Stimulated activated naive CD8-positive, alpha-beta T cell treated with anti-CD3 and anti-CD28 coated beads, Interleukin-15, amount 100 ng/mL, for 72 hours (primary cell): Measurements from ENCODE around the gene CCAR1.
"Not testable (repeated sequence)": the region's sequence is repeated elsewhere in the genome, so short reads cannot be mapped to it uniquely, and the experiment has no call there.

Source experiments
- ATAC-seq: fragments of 150-1000 bp; cut with Tn5 transposase; 2 replicates; pipeline ENCODE4 v1.10.0; 2021; ENCODE audit warnings: mild to moderate bottlenecking, moderate library complexity
- DNase-seq, 2 donors: peaks; one replicate each; pipeline ENCODE4 v3.0.0; 2021 to 2022
- H3K27ac Mint-ChIP-seq, 2 donors: one replicate each; pipeline ENCODE4 v1.8.0; 2022; ENCODE audit warnings: mild to moderate bottlenecking in 2 of 2, mixed read lengths in 2 of 2, moderate library complexity in 2 of 2
- H3K27me3 Mint-ChIP-seq: one replicate; pipeline ENCODE4 v1.8.0; 2022; ENCODE audit warnings: mixed read lengths
- H3K4me1 Mint-ChIP-seq: one replicate; pipeline ENCODE4 v1.8.0; 2022; ENCODE audit warnings: mild to moderate bottlenecking, mixed read lengths
- H3K4me3 Mint-ChIP-seq, 2 donors: one replicate each; pipeline ENCODE4 v1.8.0; 2022; ENCODE audit warnings: mild to moderate bottlenecking in 2 of 2, mixed read lengths in 2 of 2, moderate library complexity in 1 of 2
- H3K9me3 Mint-ChIP-seq, 2 donors: one replicate each; pipeline ENCODE4 v1.8.0; 2022; ENCODE audit warnings: mixed read lengths in 2 of 2

The CCAR1 gene

DNA sequence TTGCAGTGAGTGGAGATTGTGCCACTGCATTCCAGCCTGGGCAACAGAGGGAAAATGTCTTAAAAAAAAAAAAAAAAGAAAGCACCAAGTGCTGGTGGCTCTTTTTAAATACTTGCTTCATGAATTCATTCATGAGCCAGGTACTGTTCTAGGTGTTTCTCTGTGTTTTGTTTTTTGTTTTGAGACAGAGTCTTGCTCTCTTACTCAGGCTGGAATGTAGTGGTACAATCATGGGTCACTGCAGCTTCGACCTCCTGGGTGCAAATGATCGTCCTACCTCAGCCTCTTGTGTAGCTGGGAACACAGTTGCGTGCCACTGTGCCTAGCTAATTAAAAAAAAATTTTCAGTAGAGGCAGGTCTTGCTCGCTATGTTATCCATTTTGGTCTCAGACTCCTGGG is 111.6 kb downstream of the CCAR1 start:
- H3K27me3 Mint-ChIP-seq: no peaks in the 10 kb centered on the region
- H3K4me3 Mint-ChIP-seq: no peak overlapping the region
- peaks cover 15% of the 10 kb centered on the region for H3K4me1 Mint-ChIP-seq
- DNase-seq (no peak), ATAC-seq (no peak)
- H3K27ac Mint-ChIP-seq: peak overlapping the region in 1 of 2 donors; percentile 68
- H3K9me3 Mint-ChIP-seq: no peaks in the 10 kb centered on the region

GRCh38 chr10:68837626-68838322 is 116.7 kb downstream of the CCAR1 start:
- Mint-ChIP-seq H3K4me1 (no peaks in the 10 kb centered on the region), H3K9me3 (no peaks in the 10 kb centered on the region), H3K27me3 (no peaks in the 10 kb centered on the region), H3K27ac (no peak overlapping the region), H3K4me3 (no peak overlapping the region)
- ATAC-seq: no peak
- no peak for DNase-seq

- DNase-seq, H3K27me3 Mint-ChIP-seq, ATAC-seq, H3K4me1 Mint-ChIP-seq, H3K9me3 Mint-ChIP-seq, H3K4me3 Mint-ChIP-seq: not testable (repeated sequence)
- peak overlapping the region in 1 of 2 donors; percentile 51 for H3K27ac Mint-ChIP-seq
These were observed 119.6 kb downstream of the CCAR1 start for GRCh38 chr10:68840650-68841049.
